H7 (cell line): Measurements from ENCODE around the gene SIRPB2. TPM values are rescaled to one million over a fixed set of nuclear protein-coding genes. Genes with fewer than 3 reads are reported as not detected.
A peak's percentile ranks its signal among the peaks of the same experiment; 100 is the strongest.

ENCODE experiments used
- DNase-seq: peaks from one replicate; pipeline ENCODE4 v3.0.0; 2012
- H3K27me3 ChIP-seq: 2 replicates; pipeline ENCODE4 v1.6.0; 2011; ENCODE audit warnings: mild to moderate bottlenecking, low read length; ENCODE audit not compliant: control insufficient read depth, insufficient read depth
- H3K36me3 ChIP-seq: replicated peaks from 2 replicates; pipeline ENCODE4 v1.5.1; 2011; ENCODE audit warnings: low read length; ENCODE audit not compliant: control insufficient read depth, insufficient read depth
- H3K4me3 ChIP-seq: 2 replicates; pipeline ENCODE4 v1.5.1; 2011; ENCODE audit warnings: low read depth, mild to moderate bottlenecking, control low read depth, low read length, moderate library complexity; ENCODE audit not compliant: insufficient read depth
- total RNA-seq: library from RNA; depleted of rRNA; stranded (reverse); fragments of >200 nt; shearing (Covaris generic); gene quantifications from 2 replicates; pipeline ENCODE4 v1.2.3, GENCODE V29; 2014; rRNA removed

The SIRPB2 gene
- total RNA-seq: not detected in 2 replicates

DNA sequence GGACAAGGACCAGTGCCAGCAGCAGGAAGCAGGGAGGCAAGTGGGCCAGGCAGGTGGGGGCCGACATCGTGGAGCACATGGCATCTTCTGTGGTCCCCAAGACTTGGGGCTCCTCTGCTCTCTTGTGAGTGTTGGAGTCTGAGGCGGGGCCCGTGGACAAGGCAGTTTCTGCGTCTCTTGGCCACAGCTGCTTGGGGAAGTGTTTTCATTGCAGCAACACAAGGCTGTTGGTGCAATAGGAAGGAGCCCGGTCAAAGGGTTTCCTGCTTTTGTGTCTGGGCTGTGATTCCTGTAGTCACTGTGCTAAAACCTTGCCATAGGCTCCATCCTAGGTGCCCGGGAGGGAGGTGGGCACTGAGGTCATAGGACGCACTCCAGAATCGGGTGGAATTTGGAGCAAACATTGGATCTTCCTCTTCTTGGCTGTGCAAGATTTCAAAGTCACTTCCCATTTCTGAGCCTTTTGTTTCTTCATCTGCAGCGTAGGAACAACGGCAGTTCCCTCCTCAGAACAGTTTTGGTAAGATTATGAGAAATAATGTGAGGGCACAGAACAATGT, at the start of gene SIRPB2:
Gene SIRPB2 (minus strand): TSS at position 140 of the 560 bp plus-strand sequence. CDS start 61 bp downstream, at position 79.
- no peak for DNase-seq
- no peaks in the 10 kb centered on the region; the same call in 1 of the 2 replicates for H3K27me3 ChIP-seq
- no peak within 1 kb of the TSS for H3K4me3 ChIP-seq
- H3K36me3 ChIP-seq: no peaks in the 10 kb centered on the region

GRCh38 chr20:1539816-1540419, 48.7 kb upstream of the SIRPB2 start:
- H3K4me3 ChIP-seq: no peak overlapping the region

GRCh38 chr20:1538655-1539054, 47.4 kb upstream of the SIRPB2 start:
- Histone ChIP-seq H3K36me3 (no peaks in the 10 kb centered on the region), H3K27me3 (no peaks in the 10 kb centered on the region), H3K4me3 (no peak overlapping the region)
- no peak for DNase-seq

More at GRCh38 chr20:1539816-1540419, 48.7 kb upstream of the SIRPB2 start:
- H3K27me3 ChIP-seq: no peaks in the 10 kb centered on the region
- no peaks in the 10 kb centered on the region for H3K36me3 ChIP-seq
- DNase-seq: no peak

DNA sequence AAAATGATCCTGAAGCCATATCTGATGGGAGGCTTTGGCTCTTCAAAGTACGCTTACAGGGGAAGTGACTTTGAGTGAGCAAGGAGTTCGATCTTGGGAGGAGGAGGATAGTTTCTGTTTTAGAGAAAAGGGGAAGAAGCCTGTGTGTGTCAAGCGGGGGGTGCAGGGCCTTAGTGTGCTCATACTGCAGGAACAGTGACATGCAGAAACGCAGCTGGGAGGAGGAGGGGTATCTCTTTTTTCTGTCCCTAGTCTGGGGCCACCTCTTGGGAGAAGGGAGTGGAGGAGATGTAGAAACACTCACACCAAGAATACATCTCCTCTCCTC, 46.5 kb upstream of the SIRPB2 start:
- Histone ChIP-seq H3K36me3 (no peaks in the 10 kb centered on the region), H3K4me3 (no peak overlapping the region)

GRCh38 chr20:1536893-1537730, 45.9 kb upstream of the SIRPB2 start:
- Histone ChIP-seq H3K36me3 (no peaks in the 10 kb centered on the region), H3K27me3 (no peaks in the 10 kb centered on the region), H3K4me3 (no peak overlapping the region)
- no peak for DNase-seq

More for the DNA sequence above, 46.5 kb upstream of the SIRPB2 start:
- H3K27me3 ChIP-seq: no peaks in the 10 kb centered on the region
- DNase-seq: no peak

GRCh38 chr20:1535420-1536175, 44.4 kb upstream of the SIRPB2 start:
- no peak for DNase-seq
- H3K4me3 ChIP-seq: no peak overlapping the region
- no peaks in the 10 kb centered on the region for H3K36me3 ChIP-seq
- no peaks in the 10 kb centered on the region for H3K27me3 ChIP-seq

GRCh38 chr20:1534526-1534925, 43.3 kb upstream of the SIRPB2 start:
- H3K27me3 ChIP-seq: no peaks in the 10 kb centered on the region

DNA sequence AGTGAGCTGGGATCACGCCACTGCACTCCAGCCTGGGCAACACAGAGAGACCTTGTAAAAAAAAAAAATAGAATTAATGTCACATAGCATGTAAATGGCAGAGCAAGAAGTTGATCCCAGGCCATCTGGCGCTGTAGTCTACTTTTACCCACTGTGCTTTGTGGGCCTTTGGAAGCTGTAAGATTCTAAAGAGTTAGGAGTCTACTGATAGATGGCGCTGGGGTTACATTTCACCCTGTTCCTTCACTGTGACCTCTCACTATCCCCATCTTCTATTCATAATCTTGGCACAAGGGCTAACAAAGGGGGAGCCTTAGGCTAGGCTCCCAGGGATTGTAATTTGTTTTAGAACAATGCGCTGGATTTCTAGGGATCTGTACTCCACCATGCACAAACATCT, 41.8 kb upstream of the SIRPB2 start:
- no peaks in the 10 kb centered on the region for H3K27me3 ChIP-seq
- peak; percentile 45 for DNase-seq
- no peaks in the 10 kb centered on the region for H3K36me3 ChIP-seq
- no peak overlapping the region for H3K4me3 ChIP-seq

More at GRCh38 chr20:1534526-1534925, 43.3 kb upstream of the SIRPB2 start:
- H3K4me3 ChIP-seq: no peak overlapping the region
- DNase-seq: no peak
- no peaks in the 10 kb centered on the region for H3K36me3 ChIP-seq

- no peak for DNase-seq
- H3K4me3 ChIP-seq: no peak overlapping the region
- H3K27me3 ChIP-seq: no peaks in the 10 kb centered on the region
- no peaks in the 10 kb centered on the region for H3K36me3 ChIP-seq
Measured at GRCh38 chr20:1528811-1529210, 37.6 kb upstream of the SIRPB2 start.

- no peak overlapping the region for H3K4me3 ChIP-seq
- no peak for DNase-seq
- no peaks in the 10 kb centered on the region for H3K36me3 ChIP-seq
- H3K27me3 ChIP-seq: no peaks in the 10 kb centered on the region
Measured at GRCh38 chr20:1527923-1528322, 36.7 kb upstream of the SIRPB2 start.

- H3K36me3 ChIP-seq: no peaks in the 10 kb centered on the region
- no peak overlapping the region for H3K4me3 ChIP-seq
- no peaks in the 10 kb centered on the region for H3K27me3 ChIP-seq
- no peak for DNase-seq
Measured at GRCh38 chr20:1526896-1527295, 35.7 kb upstream of the SIRPB2 start.

DNA sequence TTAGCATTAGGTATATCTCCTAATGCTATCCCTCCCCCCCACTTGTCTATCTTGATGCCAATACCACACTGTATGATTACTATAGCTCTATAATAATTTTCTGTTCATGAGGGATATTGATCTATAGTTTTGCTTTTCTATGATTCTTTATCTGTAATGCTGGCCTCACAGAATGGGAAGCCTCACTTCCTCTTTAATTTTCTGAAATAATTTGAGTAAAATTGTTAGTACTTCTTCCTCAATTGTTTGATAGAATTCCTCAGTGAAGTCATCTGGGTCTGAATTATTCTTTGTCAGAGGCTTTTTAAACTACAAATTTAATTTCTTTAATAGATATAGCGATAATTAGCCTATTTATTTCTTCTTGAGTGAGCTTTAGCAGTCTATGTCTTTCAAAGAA, 35.1 kb upstream of the SIRPB2 start:
- no peak for DNase-seq
- 0 out of 2 replicates have a peak, but pooled peaks cover 1% of the 10 kb centered on the region for H3K27me3 ChIP-seq
- no peak overlapping the region for H3K4me3 ChIP-seq
- H3K36me3 ChIP-seq: no peaks in the 10 kb centered on the region

DNA sequence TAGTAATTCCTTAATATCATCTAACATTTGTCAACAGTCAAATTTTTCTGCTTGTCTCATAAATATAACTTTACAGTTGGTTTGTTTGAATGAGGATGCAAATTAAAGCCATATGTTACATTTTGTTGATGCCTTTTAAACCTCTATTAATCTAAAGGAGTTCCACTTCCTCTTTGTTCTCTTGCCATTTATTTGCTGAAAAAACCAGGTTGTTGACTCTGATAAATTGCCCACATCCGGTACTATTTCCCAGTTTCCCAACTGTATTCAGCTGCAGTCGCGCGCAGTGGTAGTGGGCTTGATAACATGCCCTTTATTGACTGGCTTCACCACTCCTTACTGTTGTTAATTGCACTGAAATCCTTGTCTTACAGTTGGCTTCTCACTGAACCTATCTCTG, 32.8 kb upstream of the SIRPB2 start:
- Histone ChIP-seq H3K27me3 (0 out of 2 replicates have a peak, but pooled peaks cover 1% of the 10 kb centered on the region), H3K4me3 (no peak overlapping the region), H3K36me3 (no peaks in the 10 kb centered on the region)
- DNase-seq: no peak

DNA sequence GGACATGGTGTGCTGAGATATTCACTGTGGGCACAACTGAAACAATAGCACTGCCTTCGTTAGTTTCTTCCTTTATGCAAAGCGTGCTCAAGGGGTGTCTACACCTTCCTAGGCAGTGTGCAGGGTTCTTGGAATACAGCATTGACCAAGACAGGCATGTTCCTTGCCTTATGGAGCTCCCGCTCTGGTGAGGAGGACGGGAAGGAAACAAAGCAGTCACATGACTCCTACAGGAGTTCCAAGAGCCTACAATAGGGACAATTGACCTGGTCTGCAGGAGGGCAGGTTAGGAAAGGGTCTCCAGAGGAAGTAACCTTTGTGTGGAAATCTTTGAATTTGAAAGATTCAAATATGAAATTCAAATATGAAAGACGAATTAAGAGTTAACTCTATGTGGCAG, 25.8 kb upstream of the SIRPB2 start:
- Histone ChIP-seq H3K36me3 (no peaks in the 10 kb centered on the region), H3K4me3 (no peak overlapping the region), H3K27me3 (peaks cover 1% of the 10 kb centered on the region; the same call in 1 of the 2 replicates)
- DNase-seq: no peak
